Stimulated activated naive CD4-positive, alpha-beta T cell treated with Interleukin-2 at 50 U/mL for 16 hours (primary cell): ENCODE data around the gene TAAR6.
"Not testable (repeated sequence)": the region's sequence is repeated elsewhere in the genome, so short reads cannot be mapped to it uniquely, and the experiment has no call there.

Source experiments
- DNase-seq: peaks from one replicate; lab custom pipeline; 2025; lab: John Stamatoyannopoulos, UW

TAAR6 gene

GRCh38 chr6:132590362-132590761 is 20.2 kb downstream of the TAAR6 start:
- no peak for DNase-seq

GRCh38 chr6:132592855-132593254 is 22.7 kb downstream of the TAAR6 start:
- DNase-seq: no peak

- DNase-seq: no peak
Measured at GRCh38 chr6:132596201-132596600, 26.1 kb downstream of the TAAR6 start.

DNA sequence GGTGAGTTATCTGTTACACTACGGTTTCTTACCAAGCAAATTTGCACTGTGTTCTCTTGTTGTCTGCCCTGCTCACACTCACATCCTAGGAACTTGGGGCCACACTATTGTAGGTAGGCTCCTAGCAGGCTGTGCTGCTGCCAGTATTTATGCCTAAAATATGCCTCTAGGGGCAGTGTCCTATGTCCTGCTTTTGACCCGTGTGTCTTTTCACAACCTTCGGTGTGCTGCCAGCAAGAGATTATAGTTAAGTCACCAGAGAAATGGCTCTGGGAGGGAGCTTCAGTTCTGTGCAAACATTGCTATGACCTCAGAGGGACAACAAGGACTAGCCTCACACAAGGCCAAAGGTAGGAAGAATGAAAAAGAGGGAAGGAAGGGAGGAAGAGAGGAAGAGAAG is 28.4 kb downstream of the TAAR6 start:
- DNase-seq: no peak

- not testable (repeated sequence) for DNase-seq
Measured at GRCh38 chr6:132600900-132601299, 30.8 kb downstream of the TAAR6 start.

DNA sequence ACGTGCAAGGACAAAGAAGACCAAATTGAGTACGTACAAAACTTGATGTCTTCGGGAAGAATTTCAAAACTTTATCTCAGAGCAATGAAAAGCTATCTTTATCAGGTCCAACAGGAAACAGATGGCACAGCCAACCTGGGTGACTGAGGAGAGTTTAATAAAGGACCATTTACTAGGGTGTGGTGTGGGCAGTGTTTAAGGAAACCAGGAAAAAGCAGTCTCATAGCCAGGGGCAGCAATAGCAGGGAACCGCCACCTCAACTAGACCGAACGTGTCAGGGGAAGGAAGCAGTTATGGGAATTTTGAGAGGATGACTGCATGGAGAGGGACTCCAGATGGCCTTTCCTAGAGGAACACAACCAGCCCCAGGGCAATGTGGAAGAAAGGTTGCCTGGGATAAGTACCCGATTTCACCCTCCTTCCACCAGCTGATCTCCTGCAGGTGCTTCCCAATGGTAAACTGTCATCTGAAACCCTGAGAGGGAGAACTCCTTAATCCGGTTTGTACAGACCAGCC is 34.6 kb downstream of the TAAR6 start:
- DNase-seq: no peak

DNA sequence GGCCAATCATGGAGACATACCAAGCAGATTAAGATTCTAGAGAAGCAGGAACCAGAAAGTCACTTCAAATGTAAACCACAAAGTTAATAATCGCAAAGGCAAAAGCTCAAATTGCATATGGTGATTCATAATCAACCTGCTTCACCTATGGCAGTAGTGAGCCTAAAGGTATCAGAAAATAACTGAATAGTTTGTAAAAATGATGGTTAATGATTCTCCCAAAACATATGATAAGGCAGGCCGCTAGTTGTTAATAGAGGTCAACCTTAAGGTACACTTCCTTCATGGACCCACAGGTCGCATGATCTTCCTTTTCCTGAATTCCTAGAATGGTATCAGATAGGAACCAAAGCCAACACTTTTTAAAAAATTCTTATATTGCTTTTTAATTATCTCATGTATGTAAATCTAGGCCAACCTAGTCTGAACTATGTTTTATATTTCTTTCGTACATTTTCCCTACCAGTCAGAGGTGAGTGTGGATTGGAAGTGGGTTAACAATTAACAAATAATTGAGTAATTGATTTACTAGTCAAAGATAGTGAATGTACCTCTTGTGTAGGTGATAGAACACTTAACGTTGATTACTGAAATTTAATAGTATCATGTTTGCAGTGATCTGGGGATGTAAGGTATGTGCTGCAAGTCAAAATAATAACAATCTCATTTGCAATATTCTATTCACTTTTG is 37.6 kb downstream of the TAAR6 start:
- DNase-seq: no peak

GRCh38 chr6:132611616-132612015 is 41.5 kb downstream of the TAAR6 start:
- no peak for DNase-seq

GRCh38 chr6:132612449-132613108 is 42.5 kb downstream of the TAAR6 start:
- no peak for DNase-seq

DNA sequence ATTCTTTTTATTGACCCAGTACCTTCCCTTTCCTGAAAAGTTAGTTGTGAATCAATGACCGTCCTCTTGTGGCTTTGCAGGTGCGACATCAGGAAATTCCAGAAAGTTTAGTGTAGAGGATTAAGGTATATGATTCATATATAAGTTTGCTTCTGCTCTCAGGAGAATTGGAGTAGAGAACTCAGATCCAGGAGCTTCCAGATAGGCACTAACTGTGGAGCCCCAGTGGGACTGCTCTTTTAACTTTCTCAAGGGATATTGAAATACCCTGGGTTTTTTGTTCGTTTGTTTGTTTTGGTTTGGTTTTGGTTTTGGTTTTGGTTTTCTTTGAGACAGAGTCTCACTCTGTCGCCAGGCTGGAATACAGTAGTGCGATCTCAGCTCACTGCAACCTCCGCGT is 44.4 kb downstream of the TAAR6 start:
- no peak for DNase-seq

- no peak for DNase-seq
Measured at GRCh38 chr6:132616677-132617076, 46.6 kb downstream of the TAAR6 start.
